H1 (cell line): ENCODE results near the gene ARMC7. TPM values are rescaled to one million over a fixed set of nuclear protein-coding genes. Genes with fewer than 3 reads are reported as not detected.
A peak's percentile ranks its signal among the peaks of the same experiment; 100 is the strongest.

ENCODE experiments used
- CTCF ChIA-PET: fragments of 300-600 bp; sonication (Branson Sonifier 250); formaldehyde crosslinking; loops from one replicate; lab custom pipeline; 2021; ENCODE audit not compliant: partially characterized antibody; lab: Charles Lee
- POLR2A ChIA-PET: fragments of 300-600 bp; sonication (Branson Sonifier 250); formaldehyde crosslinking; loops from one replicate; lab custom pipeline; 2021; ENCODE audit warnings: inconsistent platforms; ENCODE audit not compliant: partially characterized antibody; lab: Charles Lee
- DNase-seq, 2 experiments: peaks; one replicate each; pipeline versions ENCODE4 v3.0.0 to v3.0.0-alpha.2; 2010 to 2022; ENCODE audit warnings: low spot score in 2 of 2, low read depth in 1 of 2, mixed read lengths in 1 of 2
- FAIRE-seq: peaks from 2 replicates; lab custom pipeline; 2011; peaks lifted over from hg19 to GRCh38; lab: Jason Lieb, UNC
- H2AFZ ChIP-seq: 2 replicates; pipeline ENCODE4 v1.8.1; 2012; ENCODE audit warnings: low read length, inconsistent platforms
- H2AK5ac ChIP-seq: 2 replicates; pipeline ENCODE4 v1.6.1; 2013; ENCODE audit warnings: low read depth, low read length
- H2BK120ac ChIP-seq: replicated peaks from 2 replicates; pipeline ENCODE3; 2013; ENCODE audit warnings: low read depth, low read length, inconsistent platforms
- H2BK12ac ChIP-seq: 2 replicates; pipeline ENCODE4 v1.6.1; 2013; ENCODE audit warnings: low read depth, low read length
- H2BK15ac ChIP-seq: 2 replicates; pipeline ENCODE4 v1.6.1; 2013; ENCODE audit warnings: low read length
- H2BK20ac ChIP-seq: 2 replicates; pipeline ENCODE4 v1.6.1; 2013; ENCODE audit warnings: low read length
- H2BK5ac ChIP-seq: 2 replicates; pipeline ENCODE4 v1.6.1; 2013; ENCODE audit warnings: low read depth, low read length
- H3K14ac ChIP-seq: 2 replicates; pipeline ENCODE4 v1.6.1; 2013; ENCODE audit warnings: inconsistent platforms; ENCODE audit not compliant: insufficient read length
- H3K18ac ChIP-seq: 2 replicates; pipeline ENCODE4 v1.6.1; 2013; ENCODE audit warnings: low read length; ENCODE audit errors: extremely low read depth
- H3K23ac ChIP-seq: 2 replicates; pipeline ENCODE4 v1.6.1; 2013; ENCODE audit warnings: inconsistent platforms; ENCODE audit not compliant: insufficient read length
- H3K23me2 ChIP-seq: 2 replicates; pipeline ENCODE4 v1.6.1; 2013; ENCODE audit warnings: low read depth, low read length
- H3K27ac ChIP-seq: 2 replicates; pipeline ENCODE4 v1.6.1; 2011; ENCODE audit warnings: low read depth, low read length, inconsistent platforms
- H3K27me3 ChIP-seq, 4 experiments: replicated peaks in 1 of 4; 1 replicate in 1 of 4; 2 replicates in 3 of 4; pipeline versions ENCODE4 v1.6.1 to v1.8.1; 2011 to 2013; ENCODE audit warnings: low read length in 3 of 4, mild to moderate bottlenecking in 3 of 4, inconsistent platforms in 2 of 4, mixed read lengths in 2 of 4, moderate library complexity in 1 of 4; ENCODE audit not compliant: control insufficient read depth in 3 of 4, insufficient read depth in 3 of 4; ENCODE audit errors: extremely low read depth in 1 of 4
- H3K36me3 ChIP-seq, 4 experiments: 2 replicates each; pipeline versions ENCODE4 v1.6.1 to v1.8.1; 2011 to 2013; ENCODE audit warnings: mild to moderate bottlenecking in 4 of 4, low read length in 3 of 4, moderate library complexity in 2 of 4, control low read depth in 1 of 4, inconsistent platforms in 1 of 4; ENCODE audit not compliant: insufficient read depth in 4 of 4, control insufficient read depth in 2 of 4
- H3K4ac ChIP-seq: replicated peaks from 2 replicates; pipeline ENCODE3; 2013; ENCODE audit warnings: low read length, low read depth, mixed read lengths, inconsistent platforms; ENCODE audit not compliant: insufficient read length
- H3K4me1 ChIP-seq, 4 experiments: replicated peaks in 1 of 4; 1 replicate in 1 of 4; 2 replicates in 3 of 4; pipeline versions ENCODE4 v1.6.1 to v1.8.1; 2011 to 2013; ENCODE audit warnings: low read length in 3 of 4, inconsistent platforms in 2 of 4, mixed read lengths in 1 of 4; ENCODE audit not compliant: insufficient read depth in 4 of 4, control insufficient read depth in 3 of 4
- H3K4me2 ChIP-seq, 2 experiments: 2 replicates each; pipeline versions ENCODE4 v1.6.1 to v1.8.1; 2011 to 2013; ENCODE audit warnings: low read depth in 2 of 2, low read length in 2 of 2, control low read depth in 1 of 2, inconsistent platforms in 1 of 2, mild to moderate bottlenecking in 1 of 2; ENCODE audit not compliant: insufficient read depth in 1 of 2
- H3K4me3 ChIP-seq, 4 experiments: fragments of 200-600, 300-600 bp in 1 of 4; sonication (generic), shearing (Covaris generic), sonication (Bioruptor Twin) in 1 of 4; 2 replicates each; pipeline versions ENCODE4 v1.5.1 to v1.8.1; 2011 to 2016; ENCODE audit warnings: low read length in 4 of 4, low read depth in 3 of 4, control low read depth in 2 of 4, inconsistent platforms in 2 of 4, mild to moderate bottlenecking in 2 of 4, mixed read lengths in 1 of 4, moderate library complexity in 1 of 4; ENCODE audit not compliant: insufficient read depth in 2 of 4; ENCODE audit errors: extremely low read depth in 1 of 4
- H3K56ac ChIP-seq: replicated peaks from 2 replicates; pipeline ENCODE3; 2013; ENCODE audit warnings: low read depth, mild to moderate bottlenecking, mixed read lengths, low read length, inconsistent platforms; ENCODE audit not compliant: insufficient read length
- H3K79me1 ChIP-seq: 2 replicates; pipeline ENCODE4 v1.6.1; 2013; ENCODE audit warnings: low read depth, low read length, control low read depth
- H3K79me2 ChIP-seq, 2 experiments: 2 replicates each; pipeline versions ENCODE4 v1.6.1 to v1.8.1; 2012 to 2013; ENCODE audit warnings: low read length in 2 of 2, mild to moderate bottlenecking in 2 of 2, inconsistent platforms in 1 of 2; ENCODE audit not compliant: insufficient read depth in 2 of 2, control insufficient read depth in 1 of 2
- H3K9ac ChIP-seq, 4 experiments: replicated peaks in 1 of 4; 1 replicate in 1 of 4; 2 replicates in 3 of 4; pipeline versions ENCODE4 v1.6.1 to v1.8.1; 2011 to 2013; ENCODE audit warnings: low read depth in 3 of 4, low read length in 3 of 4, control low read depth in 2 of 4, mild to moderate bottlenecking in 2 of 4, moderate library complexity in 2 of 4, inconsistent platforms in 1 of 4; ENCODE audit errors: extremely low read depth in 1 of 4
- H3K9me3 ChIP-seq, 2 experiments: 2 replicates each; pipeline versions ENCODE4 v1.6.1 to v1.8.1; 2012 to 2013; ENCODE audit warnings: mild to moderate bottlenecking in 2 of 2, moderate library complexity in 2 of 2, control low read depth in 1 of 2, inconsistent platforms in 1 of 2, low read depth in 1 of 2, low read length in 1 of 2, mixed read lengths in 1 of 2; ENCODE audit not compliant: insufficient read depth in 2 of 2
- H4K20me1 ChIP-seq, 2 experiments: replicated peaks in 1 of 2; 2 replicates each; pipeline versions ENCODE3 to v1.8.1; 2011 to 2013; ENCODE audit warnings: inconsistent platforms in 2 of 2, low read length in 2 of 2, mild to moderate bottlenecking in 1 of 2; ENCODE audit not compliant: insufficient read depth in 2 of 2, control insufficient read depth in 1 of 2
- H4K5ac ChIP-seq: 2 replicates; pipeline ENCODE4 v1.6.1; 2013; ENCODE audit warnings: low read length, low read depth, mixed read lengths, inconsistent platforms; ENCODE audit not compliant: insufficient read length
- H4K8ac ChIP-seq: 2 replicates; pipeline ENCODE4 v1.8.0; 2013; ENCODE audit warnings: mild to moderate bottlenecking, moderate library complexity, low read length, inconsistent platforms; ENCODE audit not compliant: insufficient read depth; ENCODE audit errors: extremely low read depth
- H4K91ac ChIP-seq: replicated peaks from 2 replicates; pipeline ENCODE3; 2013; ENCODE audit warnings: low read length, mixed read lengths, inconsistent platforms; ENCODE audit not compliant: insufficient read length
- ASH2L ChIP-seq: fragments of 200-600, 300-600 bp; sonication (generic); IDR thresholded peaks from one replicate; pipeline ENCODE4 v1.7.1; 2017; ENCODE audit warnings: low read length
- JUND ChIP-seq: IDR thresholded peaks from 2 replicates; pipeline ENCODE4 v1.6.1; 2011; ENCODE audit warnings: mild to moderate bottlenecking, improper control_type of control experiment, low read length
- NRF1 ChIP-seq: IDR thresholded peaks from 2 replicates; pipeline ENCODE4 v1.6.1; 2011; ENCODE audit warnings: mild to moderate bottlenecking, low read depth, low read length, improper control_type of control experiment
- RBBP5 ChIP-seq: IDR thresholded peaks from 2 replicates; pipeline ENCODE4 v1.7.1; 2012; ENCODE audit warnings: low read depth, mild to moderate bottlenecking, inconsistent platforms, low read length, moderate library complexity, borderline replicate concordance
- SP4 ChIP-seq: IDR thresholded peaks from 2 replicates; pipeline ENCODE4 v1.6.1; 2012; ENCODE audit warnings: low read length, inconsistent platforms
- TCF12 ChIP-seq: IDR thresholded peaks from 2 replicates; pipeline ENCODE4 v1.6.1; 2011; ENCODE audit warnings: low read depth, mild to moderate bottlenecking, low read length
- WGBS, 2 experiments: shearing (Covaris generic) in 1 of 2; methylation state at CpG; one replicate each; pipeline versions ENCODE4 v1.1.6 to v1.1.7; 2013 to 2015; ENCODE audit warnings: low lambda C conversion rate in 2 of 2, mixed read lengths in 2 of 2, inconsistent platforms in 1 of 2, low coverage in 1 of 2, missing lambda C conversion rate in 1 of 2; ENCODE audit not compliant: insufficient replicate concordance in 2 of 2, insufficient coverage in 1 of 2, insufficient read length in 1 of 2; ENCODE audit errors: extremely low coverage in 1 of 2, missing lambda C conversion rate in 1 of 2; 5-methylcytosine and 5-hydroxymethylcytosine counted together
- long read RNA-seq, 2 experiments: library from RNA in 1 of 2; library from capped mRNA in 1 of 2; stranded (forward); transcript quantifications; one replicate each; pipeline ENCODE4 v2.0.0, GENCODE V29; 2021; ENCODE audit warnings: inconsistent platforms in 1 of 2
- polyA minus RNA-seq, 3 experiments: library from RNA; depleted of rRNA, polyadenylated mRNA; stranded (reverse); fragments of >200 nt; gene quantifications; 1 replicate in 2 of 3; 2 replicates in 1 of 3; pipeline ENCODE4 v1.2.3, GENCODE V29; 2011
- polyA plus RNA-seq, 7 experiments: library from polyadenylated mRNA; depleted of rRNA in 3 of 7; stranded (reverse) in 5 of 7; unstranded in 2 of 7; fragments of >200 nt in 5 of 7; fragments of 200-250 nt in 2 of 7; gene quantifications; 1 replicate in 5 of 7; 2 replicates in 1 of 7; 4 replicates in 1 of 7; pipeline versions ENCODE4 v1.2.1 to v1.2.3, GENCODE V29; 2011 to 2013; ENCODE audit warnings: missing spikeins in 2 of 7, mixed read lengths in 2 of 7
- total RNA-seq: library from RNA; stranded (reverse); fragmentation: NEBNext Ultra II Directional; extraction: Animal tissue kit (Norgen Biotek cat#: 25700); gene quantifications from 2 replicates; pipeline ENCODE4 v1.2.1, GENCODE V29; 2021

Gene ARMC7
- total RNA-seq (13.6 TPM in 2 replicates), polyA plus RNA-seq (2011; rRNA removed) (9.8 and 12.4 TPM in 2 replicates), polyA minus RNA-seq (2011; rRNA and poly(A)+ RNA removed) (12.2 and 13.7 TPM in 2 replicates)
- polyA plus RNA-seq (2011; cell fraction: cytosol; rRNA removed), result 7.4 TPM
- polyA plus RNA-seq (2011; cell fraction: nucleus; rRNA removed), result 12.7 TPM
- polyA plus RNA-seq (2012, experiment 1 of 2), result 14.0 to 16.0 TPM (median 14.9 TPM) in 4 replicates
- 13.2 TPM for polyA plus RNA-seq (2012, experiment 2 of 2)
- 8.2 TPM for polyA plus RNA-seq (2013, experiment 1 of 2)
- polyA plus RNA-seq (2013, experiment 2 of 2), result 7.8 TPM
- 10.2 TPM for polyA minus RNA-seq (2011; cell fraction: cytosol; rRNA and poly(A)+ RNA removed)
- 12.6 TPM for polyA minus RNA-seq (2011; cell fraction: nucleus; rRNA and poly(A)+ RNA removed)
- long read RNA-seq, experiment 1, partial matches to known transcripts, result 0 of 9 reads
- long read RNA-seq, experiment 1, other reads (novel, unspliced or antisense), result 3 of 9 reads
- long read RNA-seq, experiment 2, transcript ARMC7-201 (3 exons, 2,126 nt), result major isoform, 5 of 8 reads
- long read RNA-seq, experiment 2, partial matches to known transcripts, result 0 of 8 reads
- long read RNA-seq, experiment 2, other reads (novel, unspliced or antisense), result 0 of 8 reads

DNA sequence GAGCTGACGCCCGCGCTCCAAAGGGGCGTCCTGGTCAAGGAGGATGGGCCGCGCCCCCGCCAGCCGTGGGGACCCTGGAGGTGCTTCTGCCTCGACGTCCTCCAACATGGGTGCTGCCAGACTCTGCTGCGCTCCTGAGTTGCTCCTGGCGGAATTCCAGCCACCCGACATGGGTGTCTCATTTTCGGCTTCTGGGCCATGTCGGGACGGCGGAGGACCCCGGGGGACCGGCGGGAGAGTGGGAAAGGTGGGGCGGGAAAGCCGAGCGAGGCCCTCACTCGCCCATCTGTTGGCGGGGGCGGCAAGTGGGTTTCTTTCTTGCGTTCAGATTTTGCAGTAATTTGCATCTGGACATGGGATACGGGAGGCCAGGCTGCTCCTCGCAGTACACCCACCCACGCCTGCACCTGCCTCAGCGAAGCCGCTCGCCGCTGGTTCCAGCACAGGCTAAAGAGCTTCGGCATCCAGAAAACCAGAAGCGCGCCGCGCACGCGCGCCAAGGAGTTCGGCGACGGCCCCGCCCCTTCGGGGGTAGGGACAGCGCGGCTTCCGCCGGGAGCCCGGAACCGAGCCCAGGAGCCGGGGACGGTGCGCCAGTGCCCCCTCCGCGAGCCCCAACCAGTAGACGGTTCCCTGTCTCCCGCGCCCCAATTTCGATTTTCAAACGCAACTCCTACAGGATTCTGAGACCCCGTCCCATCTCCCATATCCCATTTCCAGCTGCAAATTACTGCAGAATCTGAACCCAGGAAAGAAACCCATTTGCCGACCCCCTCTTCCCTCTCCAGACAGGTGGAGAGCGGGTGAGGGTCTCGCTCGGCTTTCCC lies at the start of gene ARMC7:
Gene ARMC7 (plus strand): TSS at position 563 of the 827 bp plus-strand sequence. CDS start 320 bp downstream, outside the sequence.
- no peak within 1 kb of the TSS for H2BK15ac ChIP-seq
- peak within 1 kb of the TSS; percentile 6 for H4K91ac ChIP-seq
- peak within 1 kb of the TSS; percentile 81 for H4K5ac ChIP-seq
- H3K4me3 ChIP-seq, result peak within 1 kb of the TSS; percentile 49 to 78 (median 75)
- no peaks in the 10 kb centered on the region for H4K20me1 ChIP-seq
- ChIA-PET POLR2A (interaction anchor here (0.6 to 1.8 kb wide), 17 partner anchors 8 to 152 kb away, joined by 3 to 8 read pairs (median 4); partner anchors contain the start of genes GGA3, JPT1 and MRPS7), CTCF (interaction anchor here (0.6 to 9.6 kb wide), 9 partner anchors 17 to 331 kb away, joined by 3 to 239 read pairs (median 3); partner anchors contain the start of gene NT5C)
- H3K79me1 ChIP-seq, result peaks cover 5% of the 10 kb centered on the region; the same call in 1 of the 2 replicates
- FAIRE-seq, result no peak
- peak within 1 kb of the TSS; percentile 70 for H3K56ac ChIP-seq
- H3K4me2 ChIP-seq, result peak within 1 kb of the TSS; percentile 82 to 98
- no peak within 1 kb of the TSS for H3K23ac ChIP-seq
- H3K9ac ChIP-seq, result peak within 1 kb of the TSS; percentile 25 to 71 (median 30)
- no peak within 1 kb of the TSS for H2AK5ac ChIP-seq
- no peaks in the 10 kb centered on the region for H3K27me3 ChIP-seq
- H3K18ac ChIP-seq, result peak within 1 kb of the TSS; percentile 78; the same call in 1 of the 2 replicates
- WGBS, 2 experiments, result 2% methylated on average over 51 of the region's 68 CpGs; no CpG with 5 or more reads in 1 of the 2 experiments
- H2BK120ac ChIP-seq, result no peak within 1 kb of the TSS
- H3K23me2 ChIP-seq, result peaks cover 12% of the 10 kb centered on the region; the same call in 1 of the 2 replicates
- peak within 1 kb of the TSS; percentile 56 for H2AFZ ChIP-seq
- peak within 1 kb of the TSS; percentile 71; the same call in 1 of the 2 replicates for H4K8ac ChIP-seq
- H3K79me2 ChIP-seq, result 0 out of 4 replicates have a peak, but pooled peaks cover 0 to 3% of the 10 kb centered on the region in 2 experiments
- H2BK5ac ChIP-seq, result no peak within 1 kb of the TSS
- no peak within 1 kb of the TSS for H2BK12ac ChIP-seq
- peaks cover 0 to 2% (median under 1%) of the 10 kb centered on the region in 4 experiments; a peak in 3 of 7 replicates for H3K4me1 ChIP-seq
- no peaks in the 10 kb centered on the region for H3K9me3 ChIP-seq
- DNase-seq, result peak in 1 of 2 experiments; percentile 97
- no peaks in the 10 kb centered on the region for H3K36me3 ChIP-seq
- no peak within 1 kb of the TSS for H3K14ac ChIP-seq
- H3K4ac ChIP-seq, result peak within 1 kb of the TSS; percentile 79
- H3K27ac ChIP-seq, result no peak within 1 kb of the TSS; the same call in 1 of the 2 replicates
- H2BK20ac ChIP-seq, result no peak within 1 kb of the TSS
- TF ChIP-seq NRF1 (peak; percentile 84), RBBP5 (no peak), TCF12 (no peak), JUND (no peak), ASH2L (peak; percentile 54), SP4 (0 out of 2 replicates have a peak, but pooled peaks have one; percentile 45)
